ENCODE data around the gene AP1AR. TPM values are rescaled to one million over a fixed set of nuclear protein-coding genes. Genes with fewer than 3 reads are reported as not detected.

The AP1AR gene
- total RNA-seq, 2 experiments from 2014 or later, result 3.7 to 4.8 TPM

DNA sequence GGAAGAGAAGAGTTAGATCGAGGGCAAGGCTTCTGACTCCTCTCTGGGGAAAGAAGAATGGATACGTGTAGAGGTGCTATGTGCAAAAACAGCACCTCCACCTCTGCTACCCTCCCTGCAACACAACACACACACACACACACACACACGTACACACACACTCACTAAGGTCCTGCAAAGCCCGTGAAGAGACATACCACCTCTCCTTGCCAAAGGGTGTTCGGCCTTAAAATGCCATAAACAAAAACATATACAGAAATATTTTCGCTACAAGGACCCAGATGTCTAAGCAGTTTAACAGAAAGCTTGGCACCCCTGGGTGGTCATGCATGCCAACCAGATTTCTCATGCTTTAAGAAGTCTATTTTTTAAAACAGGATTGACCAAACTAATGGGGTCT lies 52.6 kb downstream of the AP1AR start:
- peak overlapping the region; percentile 78 for H3K4me3 ChIP-seq (ENCODE audit: low read length)
- no peak for TF ChIP-seq CTCF (IDR thresholded peaks at IDR 0.05)
- Mint-ChIP-seq H3K4me3 (peak overlapping the region; percentile 96), H3K27me3 (no peaks in the 10 kb centered on the region), H3K9me3 (peaks cover 2% of the 10 kb centered on the region), H3K4me1 (ENCODE audit: low read depth) (peaks cover 89% of the 10 kb centered on the region), H3K36me3 (ENCODE audit: low read depth) (peaks cover 32% of the 10 kb centered on the region), H3K27ac (peak overlapping the region; percentile 87)
- intact Hi-C loops (cut with DNase I, micrococcal nuclease), result loop anchor here (2.0 to 10.0 kb wide), 6 partner anchors 37 to 1481 kb away; partner anchors contain the start of genes AP1AR (in 1 of the 2), CAMK2D (in 1 of the 2), LARP7 (in 1 of the 2) and ZGRF1 (in 1 of the 2)
- DNase-seq (peak in 2 of 14 experiments; percentile 25 to 33), ATAC-seq (ENCODE audit: poor library complexity) (no peak)
- peaks cover 0 to 4% of the 10 kb centered on the region in 2 experiments for H3K9me3 ChIP-seq (ENCODE audit: control insufficient read depth in 1 of 2, insufficient read depth in 1 of 2, low read length in 2 of 2)
- H3K27ac ChIP-seq (ENCODE audit: low read depth in 1 of 2, low read length in 2 of 2), result no peak overlapping the region
- peaks cover 3% of the 10 kb centered on the region for H3K36me3 ChIP-seq (ENCODE audit: insufficient read depth, low read length)
- H3K27me3 ChIP-seq (ENCODE audit: control insufficient read depth in 1 of 2, insufficient read depth in 2 of 2, low read length in 2 of 2), result no peaks in the 10 kb centered on the region
- POLR2A ChIA-PET, result interaction anchor here (0.6 to 5.6 kb wide), 6 partner anchors 9 to 52 kb away, joined by 3 to 137 read pairs (median 5); partner anchors contain the start of genes ALPK1 and AP1AR
- peaks cover 46% of the 10 kb centered on the region for H3K4me1 ChIP-seq (ENCODE audit: insufficient read depth, low read length)
- CTCF ChIA-PET, result no interaction called here

DNA sequence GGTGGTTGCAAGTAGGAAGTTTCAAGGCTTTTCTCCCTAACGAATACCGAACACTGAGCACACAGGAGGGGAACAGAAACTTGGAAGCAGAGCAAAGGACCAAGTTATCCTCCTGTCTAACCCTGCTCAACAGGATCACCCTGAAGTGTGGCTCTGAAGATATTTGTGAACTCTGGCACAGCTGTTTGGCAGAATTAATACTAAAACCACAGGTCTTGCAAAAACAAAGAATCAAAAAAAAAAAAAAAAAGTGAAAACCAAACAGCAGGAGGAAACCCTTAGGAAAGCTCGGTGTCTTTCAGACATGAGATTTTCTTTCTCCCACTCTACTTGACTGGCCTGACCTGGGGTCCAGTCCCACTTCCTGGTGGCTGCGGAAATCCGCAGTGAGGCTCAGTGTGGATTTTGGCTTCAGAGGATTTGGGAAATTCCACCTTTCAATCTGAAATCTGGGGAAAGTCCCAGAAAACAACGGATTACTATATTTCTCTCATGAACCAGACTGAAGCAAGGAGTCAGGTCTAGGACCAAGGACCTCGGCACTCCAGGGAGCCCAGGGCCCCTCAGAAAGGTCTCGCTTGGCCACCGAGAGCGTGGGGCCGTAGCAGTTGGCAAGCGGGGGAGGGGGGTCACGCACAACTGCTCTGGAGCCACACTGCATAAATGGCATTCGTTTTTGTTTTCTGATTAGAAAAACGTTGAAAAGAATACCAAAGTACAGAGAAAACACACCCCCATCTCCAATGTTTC lies 53.2 kb downstream of the AP1AR start:
- ChIA-PET POLR2A (interaction anchor here (0.6 to 5.6 kb wide), 10 partner anchors 10 to 232 kb away, joined by 3 to 137 read pairs (median 6); partner anchors contain the start of genes ALPK1 and AP1AR), CTCF (interaction anchor here (1.3 kb wide), 1 partner anchor 18 kb away, joined by 4 read pairs; no protein-coding TSS in a partner anchor)
- ATAC-seq (ENCODE audit: poor library complexity), result no peak
- Mint-ChIP-seq H3K36me3 (ENCODE audit: low read depth) (peaks cover 32% of the 10 kb centered on the region), H3K27me3 (no peaks in the 10 kb centered on the region), H3K4me3 (peak overlapping the region; percentile 96), H3K27ac (peak overlapping the region; percentile 87), H3K9me3 (peaks cover 2% of the 10 kb centered on the region), H3K4me1 (ENCODE audit: low read depth) (peaks cover 88% of the 10 kb centered on the region)
- peak in 3 of 14 experiments; percentile 38 to 80 (median 74) for DNase-seq
- no peak for TF ChIP-seq CTCF (IDR thresholded peaks at IDR 0.05)
- H3K4me1 ChIP-seq (ENCODE audit: insufficient read depth, low read length), result peaks cover 49% of the 10 kb centered on the region
- H3K9me3 ChIP-seq (ENCODE audit: control insufficient read depth in 1 of 2, insufficient read depth in 1 of 2, low read length in 2 of 2), result peaks cover 0 to 4% of the 10 kb centered on the region in 2 experiments
- intact Hi-C loops (cut with DNase I, micrococcal nuclease), result loop anchor here (1.0 to 10.0 kb wide), 7 partner anchors 36 to 1480 kb away; partner anchors contain the start of genes AP1AR (in 1 of the 2), CAMK2D (in 1 of the 2), LARP7 (in 1 of the 2) and ZGRF1 (in 1 of the 2)
- H3K27ac ChIP-seq (ENCODE audit: low read depth in 1 of 2, low read length in 2 of 2), result peak overlapping the region; percentile 58 to 86
- H3K36me3 ChIP-seq (ENCODE audit: insufficient read depth, low read length), result peaks cover 3% of the 10 kb centered on the region
- H3K27me3 ChIP-seq (ENCODE audit: control insufficient read depth in 1 of 2, insufficient read depth in 2 of 2, low read length in 2 of 2), result no peaks in the 10 kb centered on the region
- peak overlapping the region; percentile 78 for H3K4me3 ChIP-seq (ENCODE audit: low read length)

GRCh38 chr4:112287258-112287989 lies 55.8 kb downstream of the AP1AR start:
- peak in 3 of 14 experiments; percentile 52 to 66 (median 58) for DNase-seq
- intact Hi-C loops (cut with DNase I, micrococcal nuclease), result loop anchor here in 1 of 2 experiments (10.0 kb wide), 1 partner anchor 1477 kb away; the partner anchor contains the start of gene CAMK2D
- Mint-ChIP-seq H3K9me3 (no peaks in the 10 kb centered on the region), H3K27me3 (no peaks in the 10 kb centered on the region), H3K27ac (peak overlapping the region; percentile 87), H3K4me3 (peak overlapping the region; percentile 96), H3K36me3 (ENCODE audit: low read depth) (peaks cover 20% of the 10 kb centered on the region), H3K4me1 (ENCODE audit: low read depth) (peaks cover 62% of the 10 kb centered on the region)
- no peak for TF ChIP-seq CTCF (IDR thresholded peaks at IDR 0.05)
- POLR2A ChIA-PET, result interaction anchor here (1.2 to 5.6 kb wide), 6 partner anchors 8 to 350 kb away, joined by 3 to 137 read pairs (median 14); partner anchors contain the start of genes ALPK1 and AP1AR
- Histone ChIP-seq H3K9me3 (ENCODE audit: control insufficient read depth in 1 of 2, insufficient read depth in 1 of 2, low read length in 2 of 2) (peaks cover 0 to 4% of the 10 kb centered on the region in 2 experiments), H3K36me3 (ENCODE audit: insufficient read depth, low read length) (no peaks in the 10 kb centered on the region), H3K27me3 (ENCODE audit: control insufficient read depth in 1 of 2, insufficient read depth in 2 of 2, low read length in 2 of 2) (no peaks in the 10 kb centered on the region), H3K4me1 (ENCODE audit: insufficient read depth, low read length) (peaks cover 47% of the 10 kb centered on the region), H3K4me3 (ENCODE audit: low read length) (peak overlapping the region; percentile 14), H3K27ac (ENCODE audit: low read depth in 1 of 2, low read length in 2 of 2) (peak overlapping the region; percentile 74 to 86)
- ATAC-seq (ENCODE audit: poor library complexity), result no peak
- CTCF ChIA-PET, result interaction anchor here (1.2 to 1.7 kb wide), 2 partner anchors 12 to 218 kb away, joined by 3 to 4 read pairs; no protein-coding TSS in a partner anchor

Measured in CD4-positive, alpha-beta T cell (primary cell).